ENCODE results near the gene ADAMTS16.

The ADAMTS16 gene

DNA sequence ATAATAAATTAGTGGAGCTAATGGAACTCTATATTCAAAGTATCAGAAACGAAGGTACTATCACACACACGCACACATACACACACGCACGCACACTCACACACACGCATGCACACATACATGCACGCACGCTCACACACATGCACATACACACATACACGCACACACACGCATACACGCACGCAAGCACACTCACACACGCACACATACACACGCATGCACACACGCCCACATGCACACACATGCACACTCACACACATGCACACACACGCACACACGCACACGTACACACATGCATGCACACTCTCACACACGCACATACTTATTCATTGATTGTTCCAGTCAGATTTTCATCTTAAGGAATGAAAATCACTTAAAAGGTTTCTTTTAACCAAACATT is 212.5 kb downstream of the ADAMTS16 start:
- DNase-seq, result no peak

- DNase-seq, result no peak
These were observed 213.6 kb downstream of the ADAMTS16 start for GRCh38 chr5:5353681-5354080.

- DNase-seq, result no peak
These were observed 216.6 kb downstream of the ADAMTS16 start for GRCh38 chr5:5356765-5357164.

GRCh38 chr5:5359618-5360017 is 219.5 kb downstream of the ADAMTS16 start:
- DNase-seq, result no peak

GRCh38 chr5:5360363-5360940 is 220.3 kb downstream of the ADAMTS16 start:
- DNase-seq, result no peak

DNA sequence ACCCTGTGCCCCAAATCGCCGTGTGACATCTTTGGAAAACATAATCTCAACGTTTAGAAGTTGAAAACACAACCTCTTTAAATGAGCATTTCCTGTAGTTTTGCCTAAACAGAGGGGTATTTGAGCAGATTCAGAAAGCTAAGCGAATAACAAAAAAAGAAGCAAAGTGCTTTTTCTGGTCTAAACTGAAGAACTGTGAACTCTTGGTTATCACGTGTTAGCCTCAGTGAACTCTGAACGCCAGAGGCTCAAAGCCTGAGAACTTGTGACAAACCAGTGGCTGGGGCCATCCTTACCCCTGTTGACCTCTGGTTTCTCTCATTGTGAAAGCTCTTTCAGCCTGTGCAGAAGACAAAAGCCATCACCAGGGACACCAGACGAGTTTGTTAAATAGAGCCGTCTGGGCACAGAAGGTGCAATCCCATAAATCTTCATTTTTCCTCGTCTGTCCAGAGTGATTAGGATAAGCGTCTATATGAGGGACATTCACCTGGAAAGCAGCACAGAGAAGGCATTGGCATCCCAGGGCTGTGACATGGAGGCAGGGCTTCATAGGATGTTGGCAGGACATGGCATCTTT is 220.9 kb downstream of the ADAMTS16 start:
- no peak for DNase-seq

DNA sequence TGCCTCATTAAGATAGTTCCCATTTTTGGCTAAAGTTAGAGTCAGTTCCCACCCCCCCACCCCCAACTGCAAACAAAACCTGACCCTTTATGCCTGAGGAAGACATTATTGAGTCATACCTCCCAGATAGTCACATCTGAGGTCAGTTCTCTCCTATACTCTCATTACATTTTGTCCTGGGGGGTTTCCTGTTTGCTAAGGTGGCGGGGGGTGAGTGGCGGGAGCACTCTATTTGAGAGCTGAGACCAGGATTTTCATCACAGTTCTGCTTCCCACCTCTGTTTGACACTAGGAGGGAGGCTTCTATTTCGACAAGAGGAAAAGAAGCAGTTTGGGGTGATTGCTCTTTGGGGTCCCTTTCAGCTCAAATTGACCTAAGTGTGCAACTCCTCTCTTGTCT is 222.9 kb downstream of the ADAMTS16 start:
- DNase-seq, result no peak

DNA sequence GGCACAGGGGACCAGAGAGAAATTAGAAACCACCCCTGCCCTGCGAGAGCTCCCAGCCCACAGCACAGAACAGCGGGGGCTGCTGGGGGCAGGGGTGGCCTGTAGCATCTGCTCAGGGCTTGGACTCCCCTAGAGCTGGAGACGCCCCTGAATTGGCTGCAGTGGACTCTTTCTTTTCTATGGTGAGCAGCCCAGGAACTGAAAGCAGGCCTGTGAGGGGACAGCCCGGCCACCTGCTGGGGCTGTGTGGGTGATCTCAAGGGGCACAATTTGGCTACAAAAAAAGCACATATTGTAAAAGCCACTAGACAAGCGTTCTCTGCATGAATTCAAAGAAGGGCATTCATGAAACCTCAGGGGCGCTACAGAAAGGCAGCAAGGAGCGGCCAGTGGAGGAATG is 224.8 kb downstream of the ADAMTS16 start:
- no peak for DNase-seq

DNA sequence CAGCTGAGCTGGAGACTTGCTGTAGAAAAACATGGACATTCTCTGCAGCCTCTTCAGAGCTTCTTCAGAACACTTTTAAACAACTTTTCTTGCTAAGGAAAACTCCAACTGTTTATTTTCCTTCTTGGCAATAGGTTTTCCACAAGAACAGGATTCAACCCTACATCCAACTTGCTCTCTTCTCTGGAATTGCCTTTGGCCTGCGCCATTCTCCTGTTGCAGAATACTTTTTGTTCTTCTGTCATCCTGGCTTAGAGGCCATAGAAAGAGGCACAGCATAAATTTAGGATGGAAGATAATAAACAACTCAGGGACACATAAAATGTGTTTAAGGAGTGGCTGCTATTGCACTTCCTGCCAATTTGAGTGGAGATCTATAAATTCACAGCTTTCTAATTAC is 227.6 kb downstream of the ADAMTS16 start:
- DNase-seq, result no peak

- no peak for DNase-seq
These were observed 229.0 kb downstream of the ADAMTS16 start for GRCh38 chr5:5369051-5369605.

Measured in activated CD4-positive, alpha-beta T cell treated with anti-CD3 and anti-CD28 coated beads, Interleukin-2, amount 50 U/mL, for 1 hour (primary cell).